DOHH2 (cell line): ENCODE data around the gene RNU2-1.

Source experiments
- EZH2phosphoT487 ChIP-seq: fragments of 200-600 bp; sonication (generic); IDR thresholded peaks from 2 replicates; pipeline ENCODE4 v1.6.1; 2017; ENCODE audit warnings: borderline replicate concordance, mild to moderate bottlenecking, antibody characterized with exemption, low read length, moderate library complexity, mixed read lengths
- TF ChIP-seq, protein P1 (sequence below): fragments of 200-600 bp; sonication (generic); IDR thresholded peaks from one replicate; pipeline ENCODE4 v1.5.1; 2014; ENCODE audit warnings: antibody characterized with exemption, mild to moderate bottlenecking, low read depth, low read length; ENCODE audit not compliant: poor library complexity, severe bottlenecking

GRCh38 chr17:43200127-43200526 is 33.6 kb downstream of the RNU2-1 start:
- TF ChIP-seq, protein P1, sequence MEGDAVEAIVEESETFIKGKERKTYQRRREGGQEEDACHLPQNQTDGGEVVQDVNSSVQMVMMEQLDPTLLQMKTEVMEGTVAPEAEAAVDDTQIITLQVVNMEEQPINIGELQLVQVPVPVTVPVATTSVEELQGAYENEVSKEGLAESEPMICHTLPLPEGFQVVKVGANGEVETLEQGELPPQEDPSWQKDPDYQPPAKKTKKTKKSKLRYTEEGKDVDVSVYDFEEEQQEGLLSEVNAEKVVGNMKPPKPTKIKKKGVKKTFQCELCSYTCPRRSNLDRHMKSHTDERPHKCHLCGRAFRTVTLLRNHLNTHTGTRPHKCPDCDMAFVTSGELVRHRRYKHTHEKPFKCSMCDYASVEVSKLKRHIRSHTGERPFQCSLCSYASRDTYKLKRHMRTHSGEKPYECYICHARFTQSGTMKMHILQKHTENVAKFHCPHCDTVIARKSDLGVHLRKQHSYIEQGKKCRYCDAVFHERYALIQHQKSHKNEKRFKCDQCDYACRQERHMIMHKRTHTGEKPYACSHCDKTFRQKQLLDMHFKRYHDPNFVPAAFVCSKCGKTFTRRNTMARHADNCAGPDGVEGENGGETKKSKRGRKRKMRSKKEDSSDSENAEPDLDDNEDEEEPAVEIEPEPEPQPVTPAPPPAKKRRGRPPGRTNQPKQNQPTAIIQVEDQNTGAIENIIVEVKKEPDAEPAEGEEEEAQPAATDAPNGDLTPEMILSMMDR, result no peak
- TF ChIP-seq EZH2phosphoT487, result no peak
